ENCODE data around the gene PRRC2C. TPM values are rescaled to one million over a fixed set of nuclear protein-coding genes. Genes with fewer than 3 reads are reported as not detected.

Gene PRRC2C
- total and polyA plus RNA-seq, 2 experiments from 2014 or later: 186 to 368 TPM

DNA sequence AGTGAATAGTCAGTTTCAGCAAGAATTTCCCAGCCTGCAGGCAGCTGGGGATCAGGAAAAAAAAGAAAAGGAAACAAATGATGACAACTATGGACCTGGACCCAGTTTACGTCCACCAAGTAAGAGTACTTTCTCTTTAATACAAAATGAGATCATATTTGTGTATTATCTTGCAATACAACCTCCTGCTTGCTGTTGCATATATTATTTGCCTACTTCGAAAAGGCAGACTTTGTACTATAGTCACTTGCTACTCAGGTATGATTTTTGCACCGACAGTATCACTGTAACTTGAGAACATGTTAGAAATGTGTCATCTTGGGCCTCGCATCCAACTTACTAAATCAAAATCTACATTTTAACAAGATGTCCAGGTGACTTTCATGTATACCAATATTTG lies 30.4 kb downstream of the PRRC2C start:
- Histone ChIP-seq H3F3A (replicated peaks; ENCODE audit: low read depth) (no peaks in the 10 kb centered on the region), H3K27ac (ENCODE audit: low read depth) (no peak overlapping the region), H3K27me3 (ENCODE audit: insufficient read depth) (no peaks in the 10 kb centered on the region), H3K36me3 (ENCODE audit: insufficient read depth) (peaks cover 61% of the 10 kb centered on the region), H3K4me1 (ENCODE audit: insufficient read depth) (no peaks in the 10 kb centered on the region), H3K4me2 (no peak overlapping the region), H3K79me2 (replicated peaks; ENCODE audit: insufficient read depth) (peaks cover 50% of the 10 kb centered on the region), H3K4me3 (no peak overlapping the region), H3K9me2 (ENCODE audit: insufficient read depth) (no peaks in the 10 kb centered on the region), H2AFZ (no peak overlapping the region), H4K20me1 (replicated peaks; ENCODE audit: insufficient read depth) (peaks cover 35% of the 10 kb centered on the region)
- TF ChIP-seq EZH2 (IDR thresholded peaks at IDR 0.05; ENCODE audit: low read depth, unreplicated experiment) (no peak), ZNF331 (CRISPR knock-in tag; IDR thresholded peaks at IDR 0.05; ENCODE audit: low read depth) (no peak), CREB1 (CRISPR knock-in tag; IDR thresholded peaks at IDR 0.05; ENCODE audit: low read depth) (no peak), EZH2phosphoT487 (IDR thresholded peaks at IDR 0.05; ENCODE audit: unreplicated experiment) (no peak), CTCF (conservative IDR thresholded peaks at IDR 0.05; ENCODE audit: low read depth in 2 of 2) (no peak), JUNB (IDR thresholded peaks at IDR 0.05; ENCODE audit: unreplicated experiment) (no peak), POLR2AphosphoS5 (IDR thresholded peaks at IDR 0.05; ENCODE audit: low read depth) (no peak), ZNF114 (CRISPR knock-in tag; IDR thresholded peaks at IDR 0.05) (no peak)
- TF ChIP-seq, protein P1, sequence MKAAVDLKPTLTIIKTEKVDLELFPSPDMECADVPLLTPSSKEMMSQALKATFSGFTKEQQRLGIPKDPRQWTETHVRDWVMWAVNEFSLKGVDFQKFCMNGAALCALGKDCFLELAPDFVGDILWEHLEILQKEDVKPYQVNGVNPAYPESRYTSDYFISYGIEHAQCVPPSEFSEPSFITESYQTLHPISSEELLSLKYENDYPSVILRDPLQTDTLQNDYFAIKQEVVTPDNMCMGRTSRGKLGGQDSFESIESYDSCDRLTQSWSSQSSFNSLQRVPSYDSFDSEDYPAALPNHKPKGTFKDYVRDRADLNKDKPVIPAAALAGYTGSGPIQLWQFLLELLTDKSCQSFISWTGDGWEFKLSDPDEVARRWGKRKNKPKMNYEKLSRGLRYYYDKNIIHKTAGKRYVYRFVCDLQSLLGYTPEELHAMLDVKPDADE (IDR thresholded peaks at IDR 0.05): no peak
- no peaks in the 10 kb centered on the region for H3K4me1 Mint-ChIP-seq
- H3K27ac Mint-ChIP-seq: no peak overlapping the region
- H3K9me3 Mint-ChIP-seq: no peaks in the 10 kb centered on the region
- peaks cover 66% of the 10 kb centered on the region for H3K36me3 Mint-ChIP-seq (ENCODE audit: low read depth)
- H3K4me3 Mint-ChIP-seq: no peak overlapping the region
- no peak for DNase-seq (ENCODE audit: low spot score)
- no peak for ATAC-seq
- H3K27me3 Mint-ChIP-seq (ENCODE audit: insufficient read depth, low read depth, poor library complexity): no peaks in the 10 kb centered on the region

DNA sequence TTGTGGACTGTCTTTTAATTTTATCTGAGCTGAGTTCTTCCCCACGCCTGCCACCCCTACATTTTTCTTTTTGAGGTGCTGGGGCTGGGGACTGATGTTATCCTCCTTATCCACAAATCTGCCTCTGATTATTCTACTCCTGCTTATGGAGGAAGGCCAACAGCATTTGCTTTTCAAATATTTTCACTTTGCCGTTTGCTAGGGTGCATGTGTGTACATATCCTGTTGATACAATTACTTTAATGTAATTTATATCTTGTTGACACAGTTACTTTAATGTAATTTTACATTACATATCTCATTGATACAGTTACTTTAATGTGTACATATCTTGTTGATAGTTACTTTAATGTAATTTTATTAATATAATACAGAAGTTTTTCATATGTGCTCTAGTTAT lies 36.2 kb downstream of the PRRC2C start:
- H3K4me1 Mint-ChIP-seq: no peaks in the 10 kb centered on the region
- H3K27ac Mint-ChIP-seq: no peak overlapping the region
- no peak overlapping the region for H3K4me3 ChIP-seq
- H3K4me3 Mint-ChIP-seq: no peak overlapping the region
- no peaks in the 10 kb centered on the region for H3K27me3 ChIP-seq (ENCODE audit: insufficient read depth)
- no peaks in the 10 kb centered on the region for H3K9me3 Mint-ChIP-seq
- no peaks in the 10 kb centered on the region for H3F3A ChIP-seq (replicated peaks; ENCODE audit: low read depth)
- H3K4me1 ChIP-seq (ENCODE audit: insufficient read depth): no peaks in the 10 kb centered on the region
- H3K36me3 ChIP-seq (ENCODE audit: insufficient read depth): peaks cover 81% of the 10 kb centered on the region
- H3K4me2 ChIP-seq: no peak overlapping the region
- peaks cover 16% of the 10 kb centered on the region; the same call in 1 of the 2 replicates for H3K79me2 ChIP-seq (replicated peaks; ENCODE audit: insufficient read depth)
- H3K36me3 Mint-ChIP-seq (ENCODE audit: low read depth): peaks cover 90% of the 10 kb centered on the region
- H3K27ac ChIP-seq (ENCODE audit: low read depth): no peak overlapping the region
- no peaks in the 10 kb centered on the region for H3K9me2 ChIP-seq (ENCODE audit: insufficient read depth)
- ATAC-seq (no peak), DNase-seq (ENCODE audit: low spot score) (no peak)
- no peaks in the 10 kb centered on the region; the same call in none of the 2 replicates for H4K20me1 ChIP-seq (replicated peaks; ENCODE audit: insufficient read depth)
- no peak overlapping the region for H2AFZ ChIP-seq
- no peaks in the 10 kb centered on the region for H3K27me3 Mint-ChIP-seq (ENCODE audit: insufficient read depth, low read depth, poor library complexity)
- TF ChIP-seq POLR2AphosphoS5 (IDR thresholded peaks at IDR 0.05; ENCODE audit: low read depth): no peak
- TF ChIP-seq, protein P1 (IDR thresholded peaks at IDR 0.05): no peak
- no peak for TF ChIP-seq JUNB (IDR thresholded peaks at IDR 0.05; ENCODE audit: unreplicated experiment)
- no peak for TF ChIP-seq ZNF462 (CRISPR knock-in tag; IDR thresholded peaks at IDR 0.05)
- TF ChIP-seq CREB1 (CRISPR knock-in tag; IDR thresholded peaks at IDR 0.05; ENCODE audit: low read depth): no peak
- no peak for TF ChIP-seq EZH2phosphoT487 (IDR thresholded peaks at IDR 0.05; ENCODE audit: unreplicated experiment)
- no peak for TF ChIP-seq NANOG (IDR thresholded peaks at IDR 0.05; ENCODE audit: borderline replicate concordance)
